CD14-positive monocyte (primary cell): ENCODE data around the gene MSI2. TPM values are rescaled to one million over a fixed set of nuclear protein-coding genes. Genes with fewer than 3 reads are reported as not detected.

ENCODE experiments used
- DNase-seq, 3 donors: peaks; one replicate each; pipeline ENCODE4 v3.0.0-alpha.2; 2011 to 2022
- H2AFZ ChIP-seq: 2 replicates; pipeline ENCODE4 v1.6.0; 2012; ENCODE audit warnings: mild to moderate bottlenecking, low read depth, low read length, inconsistent platforms; ENCODE audit not compliant: insufficient read depth, poor library complexity, severe bottlenecking
- H3K27ac ChIP-seq, 2 donors: 1 replicate in 1 of 2; 2 replicates in 1 of 2; pipeline ENCODE4 v1.5.1; 2012 to 2013; ENCODE audit warnings: low read length in 2 of 2, control low read depth in 1 of 2, inconsistent platforms in 1 of 2, low read depth in 1 of 2, mild to moderate bottlenecking in 1 of 2
- H3K27me3 ChIP-seq, 2 donors: one replicate each; pipeline versions ENCODE4 v1.6.0 to v1.6.1; 2011 to 2013; ENCODE audit warnings: low read length in 2 of 2; ENCODE audit not compliant: control insufficient read depth in 2 of 2, insufficient read depth in 2 of 2
- H3K36me3 ChIP-seq, 2 donors: replicated peaks in 1 of 2; 1 replicate in 1 of 2; 2 replicates in 1 of 2; pipeline versions ENCODE4 v1.5.1 to v1.6.1; 2012 to 2013; ENCODE audit warnings: low read length in 2 of 2, control low read depth in 1 of 2, inconsistent platforms in 1 of 2, mild to moderate bottlenecking in 1 of 2; ENCODE audit not compliant: insufficient read depth in 2 of 2, control insufficient read depth in 1 of 2
- H3K4me1 ChIP-seq, 2 donors: 1 replicate in 1 of 2; 2 replicates in 1 of 2; pipeline versions ENCODE4 v1.5.1 to v1.6.1; 2012 to 2013; ENCODE audit warnings: low read length in 2 of 2, control low read depth in 1 of 2, inconsistent platforms in 1 of 2, mild to moderate bottlenecking in 1 of 2, moderate library complexity in 1 of 2; ENCODE audit not compliant: insufficient read depth in 2 of 2, control insufficient read depth in 1 of 2
- H3K4me2 ChIP-seq: replicated peaks from 2 replicates; pipeline ENCODE3; 2012; ENCODE audit warnings: low read length, moderate library complexity, mild to moderate bottlenecking; ENCODE audit not compliant: poor library complexity, severe bottlenecking; ENCODE audit errors: extremely low read depth
- H3K4me3 ChIP-seq, 3 experiments: fragments of 200-600 bp in 1 of 3; sonication (generic) in 1 of 3; replicated peaks in 1 of 3; 1 replicate in 2 of 3; 2 replicates in 1 of 3; pipeline ENCODE4 v1.5.1; 2011 to 2013; ENCODE audit warnings: low read length in 3 of 3, mild to moderate bottlenecking in 3 of 3, control low read depth in 2 of 3, low read depth in 2 of 3, inconsistent platforms in 1 of 3, moderate library complexity in 1 of 3
- H3K79me2 ChIP-seq: 2 replicates; pipeline ENCODE4 v1.6.0; 2012; ENCODE audit warnings: mild to moderate bottlenecking, control low read depth, inconsistent platforms, low read length, moderate library complexity; ENCODE audit not compliant: insufficient read depth
- H3K9ac ChIP-seq: 2 replicates; pipeline ENCODE4 v1.6.0; 2017; ENCODE audit warnings: low read length, mild to moderate bottlenecking; ENCODE audit not compliant: insufficient read depth, poor library complexity, severe bottlenecking
- H3K9me3 ChIP-seq, 2 donors: replicated peaks in 1 of 2; 1 replicate in 1 of 2; 2 replicates in 1 of 2; pipeline versions ENCODE4 v1.5.1 to v1.6.1; 2012 to 2013; ENCODE audit warnings: low read length in 2 of 2, control low read depth in 1 of 2; ENCODE audit not compliant: control insufficient read depth in 1 of 2, insufficient read depth in 1 of 2
- H4K20me1 ChIP-seq: 2 replicates; pipeline ENCODE4 v1.6.0; 2012; ENCODE audit warnings: mild to moderate bottlenecking, low read length, control low read depth, moderate library complexity; ENCODE audit not compliant: insufficient read depth
- H3K27ac Mint-ChIP-seq, 7 donors: one replicate each; pipeline ENCODE4 v1.8.0; 2020; ENCODE audit warnings: mild to moderate bottlenecking in 7 of 7, mixed read lengths in 7 of 7, moderate library complexity in 6 of 7, inconsistent platforms in 2 of 7
- H3K27me3 Mint-ChIP-seq, 3 donors: one replicate each; pipeline ENCODE4 v1.8.0; 2021 to 2022; ENCODE audit warnings: low read depth in 3 of 3, mild to moderate bottlenecking in 3 of 3, mixed read lengths in 3 of 3, moderate library complexity in 3 of 3, inconsistent platforms in 1 of 3
- H3K36me3 Mint-ChIP-seq, 2 donors: one replicate each; pipeline ENCODE4 v1.8.0; 2020; ENCODE audit warnings: mixed read lengths in 2 of 2, inconsistent platforms in 1 of 2, mild to moderate bottlenecking in 1 of 2
- H3K4me1 Mint-ChIP-seq: one replicate; pipeline ENCODE4 v1.8.0; 2020; ENCODE audit warnings: mild to moderate bottlenecking, mixed read lengths
- H3K4me3 Mint-ChIP-seq, 2 donors: one replicate each; pipeline ENCODE4 v1.8.0; 2020; ENCODE audit warnings: mild to moderate bottlenecking in 2 of 2, mixed read lengths in 2 of 2, moderate library complexity in 1 of 2
- H3K9me3 Mint-ChIP-seq, 7 donors: one replicate each; pipeline ENCODE4 v1.8.0; 2020 to 2022; ENCODE audit warnings: mixed read lengths in 7 of 7, mild to moderate bottlenecking in 6 of 7, moderate library complexity in 6 of 7, inconsistent platforms in 2 of 7
- WGBS: methylation state at CpG from one replicate; pipeline ENCODE4 v1.1.5; 2013; ENCODE audit warnings: missing lambda C conversion rate; ENCODE audit not compliant: insufficient coverage; 5-methylcytosine and 5-hydroxymethylcytosine counted together
- intact Hi-C, 2 donors: fragments of 100-400 bp; cut with micrococcal nuclease; formaldehyde crosslinking; loops; one replicate each; pipeline versions ENCODE4 v1.15.0 to v1.15.1; 2023
- polyA plus RNA-seq, 3 donors: library from polyadenylated mRNA; depleted of rRNA in 1 of 3; unstranded in 2 of 3; stranded (reverse) in 1 of 3; fragments of 300-500 nt in 2 of 3; fragments of >200 nt in 1 of 3; fragmentation: Illumina TruSeq in 2 of 3; gene quantifications; 1 replicate in 2 of 3; 2 replicates in 1 of 3; pipeline ENCODE4 v1.2.3, GENCODE V29; 2012 to 2021
- TF ChIP-seq, protein P1 (sequence below): fragments of 200-600 bp; IDR thresholded peaks from one replicate; pipeline ENCODE4 v1.8.0; 2022; ENCODE audit warnings: antibody characterized with exemption, mild to moderate bottlenecking

MSI2 gene
- polyA plus RNA-seq, 3 donors: 0.20 to 6.6 (median 0.37) TPM

DNA sequence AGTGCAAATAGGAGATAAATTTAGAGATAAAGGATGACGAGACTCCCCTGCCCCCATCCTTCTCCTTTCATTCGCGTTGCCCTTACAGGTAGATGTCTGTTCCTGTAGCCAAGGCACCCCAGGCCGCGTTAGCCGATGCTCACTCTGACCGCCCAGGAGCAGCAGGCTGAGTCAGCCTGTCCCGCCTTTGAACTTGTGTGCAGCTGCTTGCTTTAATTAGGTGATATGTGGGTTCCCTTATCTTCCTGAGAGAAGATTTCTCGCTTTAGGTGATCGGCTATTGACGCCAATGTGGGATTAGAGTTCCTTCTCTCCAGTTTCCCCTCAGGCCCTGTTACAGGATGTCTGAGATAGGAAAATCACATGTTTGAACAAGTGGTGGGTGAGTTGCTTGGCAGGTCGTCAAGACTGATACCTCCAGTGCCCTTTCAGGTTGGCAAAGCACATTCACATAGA lies 119.5 kb downstream of the MSI2 start:
- Mint-ChIP-seq H3K4me1 (peaks cover 16% of the 10 kb centered on the region), H3K9me3 (peaks cover 0 to 12% (median 3%) of the 10 kb centered on the region in 7 donors), H3K36me3 (no peaks in the 10 kb centered on the region), H3K4me3 (no peak overlapping the region), H3K27me3 (peaks cover 0 to 3% (median 2%) of the 10 kb centered on the region in 3 donors), H3K27ac (peak overlapping the region in 1 of 7 donors; percentile 18)
- TF ChIP-seq, protein P1, sequence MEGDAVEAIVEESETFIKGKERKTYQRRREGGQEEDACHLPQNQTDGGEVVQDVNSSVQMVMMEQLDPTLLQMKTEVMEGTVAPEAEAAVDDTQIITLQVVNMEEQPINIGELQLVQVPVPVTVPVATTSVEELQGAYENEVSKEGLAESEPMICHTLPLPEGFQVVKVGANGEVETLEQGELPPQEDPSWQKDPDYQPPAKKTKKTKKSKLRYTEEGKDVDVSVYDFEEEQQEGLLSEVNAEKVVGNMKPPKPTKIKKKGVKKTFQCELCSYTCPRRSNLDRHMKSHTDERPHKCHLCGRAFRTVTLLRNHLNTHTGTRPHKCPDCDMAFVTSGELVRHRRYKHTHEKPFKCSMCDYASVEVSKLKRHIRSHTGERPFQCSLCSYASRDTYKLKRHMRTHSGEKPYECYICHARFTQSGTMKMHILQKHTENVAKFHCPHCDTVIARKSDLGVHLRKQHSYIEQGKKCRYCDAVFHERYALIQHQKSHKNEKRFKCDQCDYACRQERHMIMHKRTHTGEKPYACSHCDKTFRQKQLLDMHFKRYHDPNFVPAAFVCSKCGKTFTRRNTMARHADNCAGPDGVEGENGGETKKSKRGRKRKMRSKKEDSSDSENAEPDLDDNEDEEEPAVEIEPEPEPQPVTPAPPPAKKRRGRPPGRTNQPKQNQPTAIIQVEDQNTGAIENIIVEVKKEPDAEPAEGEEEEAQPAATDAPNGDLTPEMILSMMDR: no peak
- no peak overlapping the region for H3K9ac ChIP-seq
- no peaks in the 10 kb centered on the region for H4K20me1 ChIP-seq
- peaks cover 7 to 12% of the 10 kb centered on the region in 2 donors for H3K4me1 ChIP-seq
- no peaks in the 10 kb centered on the region for H3K79me2 ChIP-seq
- H3K27me3 ChIP-seq: no peaks in the 10 kb centered on the region
- no peak for DNase-seq
- no peaks in the 10 kb centered on the region for H3K36me3 ChIP-seq
- no peak overlapping the region for H3K4me2 ChIP-seq
- 91% methylated on average over 6 of the region's 12 CpGs for WGBS
- intact Hi-C loops: no loop called here
- no peak overlapping the region for H3K4me3 ChIP-seq
- no peak overlapping the region for H3K27ac ChIP-seq
- no peak overlapping the region for H2AFZ ChIP-seq
- H3K9me3 ChIP-seq: peaks cover 4 to 7% of the 10 kb centered on the region in 2 donors

DNA sequence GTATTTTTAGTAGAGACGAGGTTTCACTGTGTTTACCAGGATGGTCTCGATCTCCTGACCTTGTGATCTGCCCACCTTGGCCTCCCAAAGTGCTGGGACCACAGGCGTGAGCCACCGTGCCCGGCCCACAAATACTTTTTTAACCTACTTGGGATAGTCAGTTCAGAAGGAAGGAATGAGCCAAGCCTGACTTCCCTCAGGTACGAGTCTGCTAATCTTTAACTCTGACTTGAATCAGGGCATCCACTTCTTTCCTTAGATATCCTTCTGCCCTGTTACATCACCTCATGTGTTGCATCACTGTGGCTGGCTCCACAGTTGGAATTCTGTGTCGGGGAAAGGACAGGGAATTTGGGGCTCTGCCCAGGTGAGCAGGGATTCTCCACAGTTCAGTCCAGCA lies 120.8 kb downstream of the MSI2 start:
- H3K4me3 Mint-ChIP-seq: no peak overlapping the region
- Histone ChIP-seq H3K4me1 (peaks cover 7 to 12% of the 10 kb centered on the region in 2 donors), H3K4me3 (no peak overlapping the region), H3K9me3 (peaks cover 4 to 7% of the 10 kb centered on the region in 2 donors), H3K27me3 (no peaks in the 10 kb centered on the region), H3K4me2 (no peak overlapping the region), H4K20me1 (no peaks in the 10 kb centered on the region), H3K9ac (no peak overlapping the region), H3K36me3 (no peaks in the 10 kb centered on the region), H3K79me2 (no peaks in the 10 kb centered on the region), H2AFZ (no peak overlapping the region), H3K27ac (no peak overlapping the region)
- H3K36me3 Mint-ChIP-seq: no peaks in the 10 kb centered on the region
- peak overlapping the region in 1 of 7 donors; percentile 12 for H3K27ac Mint-ChIP-seq
- peaks cover 0 to 12% (median 3%) of the 10 kb centered on the region in 7 donors for H3K9me3 Mint-ChIP-seq
- intact Hi-C loops: no loop called here
- 93% methylated on average over 3 of the region's 7 CpGs for WGBS
- TF ChIP-seq, protein P1: no peak
- H3K4me1 Mint-ChIP-seq: peaks cover 16% of the 10 kb centered on the region
- H3K27me3 Mint-ChIP-seq: peaks cover 0 to 3% (median 2%) of the 10 kb centered on the region in 3 donors
- DNase-seq: no peak
